Measurements from ENCODE around the gene NMS.

- TF ChIP-seq, protein P1, sequence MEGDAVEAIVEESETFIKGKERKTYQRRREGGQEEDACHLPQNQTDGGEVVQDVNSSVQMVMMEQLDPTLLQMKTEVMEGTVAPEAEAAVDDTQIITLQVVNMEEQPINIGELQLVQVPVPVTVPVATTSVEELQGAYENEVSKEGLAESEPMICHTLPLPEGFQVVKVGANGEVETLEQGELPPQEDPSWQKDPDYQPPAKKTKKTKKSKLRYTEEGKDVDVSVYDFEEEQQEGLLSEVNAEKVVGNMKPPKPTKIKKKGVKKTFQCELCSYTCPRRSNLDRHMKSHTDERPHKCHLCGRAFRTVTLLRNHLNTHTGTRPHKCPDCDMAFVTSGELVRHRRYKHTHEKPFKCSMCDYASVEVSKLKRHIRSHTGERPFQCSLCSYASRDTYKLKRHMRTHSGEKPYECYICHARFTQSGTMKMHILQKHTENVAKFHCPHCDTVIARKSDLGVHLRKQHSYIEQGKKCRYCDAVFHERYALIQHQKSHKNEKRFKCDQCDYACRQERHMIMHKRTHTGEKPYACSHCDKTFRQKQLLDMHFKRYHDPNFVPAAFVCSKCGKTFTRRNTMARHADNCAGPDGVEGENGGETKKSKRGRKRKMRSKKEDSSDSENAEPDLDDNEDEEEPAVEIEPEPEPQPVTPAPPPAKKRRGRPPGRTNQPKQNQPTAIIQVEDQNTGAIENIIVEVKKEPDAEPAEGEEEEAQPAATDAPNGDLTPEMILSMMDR (IDR thresholded peaks at IDR 0.05 in 2 of 3, conservative IDR thresholded peaks at IDR 0.05 in 1 of 3; ENCODE audit: control insufficient read depth in 2 of 3, extremely low read depth in 1 of 3, insufficient read depth in 1 of 3, low read depth in 3 of 3, low read length in 3 of 3), result no peak
- TF ChIP-seq BACH1 (IDR thresholded peaks at IDR 0.05; ENCODE audit: borderline replicate concordance) (no peak), SMC3 (IDR thresholded peaks at IDR 0.05; ENCODE audit: borderline replicate concordance, low read length) (no peak), RFX5 (IDR thresholded peaks at IDR 0.05; ENCODE audit: low read depth, low read length) (no peak), POLR2A (IDR thresholded peaks at IDR 0.05; ENCODE audit: low read depth, low read length) (no peak), RELA (IDR thresholded peaks at IDR 0.05; ENCODE audit: borderline replicate concordance, partially characterized antibody) (no peak), POLR2AphosphoS5 (IDR thresholded peaks at IDR 0.05; ENCODE audit: low read length) (no peak), ZBTB4 (CRISPR knock-in tag; IDR thresholded peaks at IDR 0.05) (no peak), JUNB (IDR thresholded peaks at IDR 0.05) (no peak), NRF1 (conservative IDR thresholded peaks at IDR 0.05; ENCODE audit: low read depth, low read length) (no peak), EGR1 (IDR thresholded peaks at IDR 0.05; ENCODE audit: borderline replicate concordance in 1 of 2, low read depth in 2 of 2, low read length in 2 of 2) (no peak), EZH2 (IDR thresholded peaks at IDR 0.05; ENCODE audit: borderline replicate concordance, control insufficient read depth, low read depth, low read length) (no peak)
These were observed 48.5 kb downstream of the NMS start for GRCh38 chr2:100518801-100519200.
